Bronchus fibroblast of lung (primary cell): ENCODE measurements around the gene PTGR3. TPM values are rescaled to one million over a fixed set of nuclear protein-coding genes. Genes with fewer than 3 reads are reported as not detected.

Experiments used
- total RNA-seq: library from RNA; depleted of rRNA; stranded (reverse); fragments of >200 nt; gene quantifications from 2 replicates; pipeline ENCODE4 v1.2.3, GENCODE V29; 2015

The PTGR3 gene, protein sequence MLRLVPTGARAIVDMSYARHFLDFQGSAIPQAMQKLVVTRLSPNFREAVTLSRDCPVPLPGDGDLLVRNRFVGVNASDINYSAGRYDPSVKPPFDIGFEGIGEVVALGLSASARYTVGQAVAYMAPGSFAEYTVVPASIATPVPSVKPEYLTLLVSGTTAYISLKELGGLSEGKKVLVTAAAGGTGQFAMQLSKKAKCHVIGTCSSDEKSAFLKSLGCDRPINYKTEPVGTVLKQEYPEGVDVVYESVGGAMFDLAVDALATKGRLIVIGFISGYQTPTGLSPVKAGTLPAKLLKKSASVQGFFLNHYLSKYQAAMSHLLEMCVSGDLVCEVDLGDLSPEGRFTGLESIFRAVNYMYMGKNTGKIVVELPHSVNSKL
- total RNA-seq = 7.4 and 15.9 TPM in 2 replicates

DNA sequence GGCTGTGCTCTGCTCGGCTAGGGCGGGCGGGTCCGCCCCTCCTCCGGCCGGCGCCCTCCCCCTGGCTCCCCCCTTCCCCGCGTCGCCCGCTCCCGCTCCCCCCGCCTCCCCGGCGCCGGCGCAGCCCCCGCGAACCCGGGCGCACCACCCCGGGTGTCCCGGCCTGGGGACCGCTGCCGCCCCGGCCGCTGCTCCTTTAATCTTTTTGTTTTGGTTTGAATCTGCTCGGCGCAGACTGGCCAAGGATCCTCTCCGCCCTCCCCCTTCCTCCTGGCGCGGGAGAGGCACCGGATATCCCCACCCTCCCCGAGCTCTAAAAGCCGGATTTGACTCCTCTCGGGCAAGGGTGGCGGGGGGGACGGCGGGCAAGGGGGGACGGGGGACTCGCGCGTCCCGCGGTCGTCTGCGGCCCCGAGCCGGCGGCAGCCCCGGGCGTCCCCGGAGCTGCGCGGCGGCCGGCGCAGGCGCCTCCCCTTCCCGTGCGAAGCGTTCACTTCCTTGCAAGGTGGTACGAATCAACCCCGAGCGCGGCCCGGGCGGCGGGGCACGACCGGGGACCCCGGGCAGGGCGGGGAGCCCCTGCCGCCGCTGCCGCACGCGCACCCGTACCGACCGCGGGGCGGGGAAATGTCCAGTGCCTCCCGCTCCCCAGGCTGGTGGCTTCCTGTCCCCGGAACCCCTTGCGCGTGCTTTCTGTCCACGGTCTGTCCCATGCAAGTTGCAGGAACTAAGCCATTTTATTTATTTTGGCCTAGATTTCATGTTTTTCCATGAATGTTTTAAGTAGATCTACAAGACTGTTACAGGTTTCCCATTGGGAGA, at the start of gene PTGR3:
TSS of gene PTGR3 (minus strand) at position 11 of the 822 bp plus-strand sequence. CDS start 81 bp downstream, outside the sequence.

DNA sequence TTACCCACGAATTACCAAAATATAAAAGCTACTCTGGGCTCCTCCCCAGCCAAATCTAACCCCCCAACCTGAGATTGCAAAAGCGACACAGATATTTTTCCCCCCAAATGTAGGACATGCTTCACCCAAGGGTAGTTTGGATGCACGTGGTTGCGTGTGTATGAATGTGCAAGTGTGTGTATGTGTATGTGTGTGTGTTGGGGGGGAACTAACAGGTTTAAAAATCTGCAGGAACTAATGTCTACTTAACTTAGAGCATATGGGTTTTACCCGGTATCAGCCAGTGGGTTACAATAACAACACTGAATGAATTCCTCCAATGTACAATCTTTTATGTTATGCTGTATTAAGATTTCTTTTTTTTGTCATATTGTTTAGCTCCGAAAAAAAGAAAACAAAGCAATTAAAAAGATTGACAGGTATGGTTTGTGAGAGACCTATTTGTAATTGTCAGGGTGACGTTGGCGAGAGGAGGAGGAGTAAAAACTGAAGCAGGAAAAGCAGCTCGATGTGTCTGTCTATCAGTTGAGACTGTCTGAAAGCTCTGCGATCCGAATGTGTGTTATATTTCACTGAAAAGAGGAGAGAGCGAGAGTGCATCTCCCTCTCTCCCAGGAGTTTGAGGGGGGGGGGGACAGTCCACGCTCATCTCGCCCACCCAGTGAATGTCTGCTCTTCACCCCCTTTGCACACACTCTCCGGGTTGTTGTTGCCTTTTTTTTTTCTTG, 1.5 kb upstream of the PTGR3 start, which contains the start of gene TSHZ1:
TSS of gene TSHZ1 (plus strand) at position 524 of the 728 bp plus-strand sequence. CDS start 1,080 bp downstream, outside the sequence.

Other genes starting within 250 kb of the PTGR3 start
- 6.2 and 6.9 TPM in 2 replicates for gene TSHZ1, start 1.7 kb upstream of the PTGR3 start, total RNA-seq
- not detected in 2 replicates for gene SMIM21, start 218.6 kb upstream of the PTGR3 start, total RNA-seq